NB4 (cell line): Measurements from ENCODE around the gene KDM4C.

ENCODE experiments used
- DNase-seq: peaks from one replicate; pipeline ENCODE4 v3.0.0; 2010; ENCODE audit warnings: low read depth
- H3K4me3 ChIP-seq: one replicate; pipeline ENCODE4 v1.5.1; 2011; ENCODE audit warnings: mild to moderate bottlenecking, low read depth, low read length, moderate library complexity
- CTCF ChIP-seq: IDR thresholded peaks from one replicate; pipeline ENCODE4 v1.5.1; 2012; ENCODE audit warnings: low read depth, low read length
- MAX ChIP-seq: IDR thresholded peaks from 2 replicates; pipeline ENCODE4 v1.6.1; 2011; ENCODE audit warnings: low read depth, low read length
- MYC ChIP-seq: IDR thresholded peaks from 2 replicates; pipeline ENCODE4 v1.6.1; 2011; ENCODE audit warnings: low read depth, low read length
- POLR2A ChIP-seq: IDR thresholded peaks from 2 replicates; pipeline ENCODE4 v1.6.1; 2011; ENCODE audit warnings: mild to moderate bottlenecking; ENCODE audit not compliant: insufficient read length; ENCODE audit errors: extremely low read depth

KDM4C gene

GRCh38 chr9:7042124-7042523 lies 284.4 kb downstream of the KDM4C start:
- no peak overlapping the region for H3K4me3 ChIP-seq

GRCh38 chr9:7045361-7045760 lies 287.6 kb downstream of the KDM4C start:
- no peak overlapping the region for H3K4me3 ChIP-seq
- DNase-seq = no peak
- TF ChIP-seq MAX (no peak), MYC (no peak)

More at GRCh38 chr9:7042124-7042523, 284.4 kb downstream of the KDM4C start:
- no peak for DNase-seq
- no peak for TF ChIP-seq MYC
- no peak for TF ChIP-seq POLR2A
- no peak for TF ChIP-seq CTCF
- no peak for TF ChIP-seq MAX

- DNase-seq = no peak
- H3K4me3 ChIP-seq = no peak overlapping the region
- no peak for TF ChIP-seq MAX
- TF ChIP-seq MYC = no peak
- no peak for TF ChIP-seq CTCF
- no peak for TF ChIP-seq POLR2A
Observed at GRCh38 chr9:7051711-7052110, 293.9 kb downstream of the KDM4C start.

GRCh38 chr9:7053903-7054302 lies 296.1 kb downstream of the KDM4C start:
- H3K4me3 ChIP-seq = no peak overlapping the region
- TF ChIP-seq MYC (no peak), CTCF (no peak), MAX (no peak)
- DNase-seq = no peak

GRCh38 chr9:7055171-7055903 lies 297.6 kb downstream of the KDM4C start:
- H3K4me3 ChIP-seq = no peak overlapping the region
- no peak for DNase-seq
- TF ChIP-seq CTCF = no peak
- no peak for TF ChIP-seq MAX
- no peak for TF ChIP-seq MYC

- no peak for DNase-seq
- TF ChIP-seq POLR2A (no peak), MYC (no peak), MAX (no peak), CTCF (no peak)
- no peak overlapping the region for H3K4me3 ChIP-seq
Observed at GRCh38 chr9:7056254-7056653, 298.5 kb downstream of the KDM4C start.
